CD14-positive monocyte (primary cell): Measurements from ENCODE around the gene ANP32B. TPM values are rescaled to one million over a fixed set of nuclear protein-coding genes. Genes with fewer than 3 reads are reported as not detected.

ENCODE experiments used
- DNase-seq, 3 donors: peaks; one replicate each; pipeline ENCODE4 v3.0.0-alpha.2; 2011 to 2022
- H2AFZ ChIP-seq: 2 replicates; pipeline ENCODE4 v1.6.0; 2012; ENCODE audit warnings: mild to moderate bottlenecking, low read depth, low read length, inconsistent platforms; ENCODE audit not compliant: insufficient read depth, poor library complexity, severe bottlenecking
- H3K27ac ChIP-seq, 2 donors: 1 replicate in 1 of 2; 2 replicates in 1 of 2; pipeline ENCODE4 v1.5.1; 2012 to 2013; ENCODE audit warnings: low read length in 2 of 2, control low read depth in 1 of 2, inconsistent platforms in 1 of 2, low read depth in 1 of 2, mild to moderate bottlenecking in 1 of 2
- H3K27me3 ChIP-seq, 2 donors: one replicate each; pipeline versions ENCODE4 v1.6.0 to v1.6.1; 2011 to 2013; ENCODE audit warnings: low read length in 2 of 2; ENCODE audit not compliant: control insufficient read depth in 2 of 2, insufficient read depth in 2 of 2
- H3K36me3 ChIP-seq, 2 donors: replicated peaks in 1 of 2; 1 replicate in 1 of 2; 2 replicates in 1 of 2; pipeline versions ENCODE4 v1.5.1 to v1.6.1; 2012 to 2013; ENCODE audit warnings: low read length in 2 of 2, control low read depth in 1 of 2, inconsistent platforms in 1 of 2, mild to moderate bottlenecking in 1 of 2; ENCODE audit not compliant: insufficient read depth in 2 of 2, control insufficient read depth in 1 of 2
- H3K4me1 ChIP-seq, 2 donors: 1 replicate in 1 of 2; 2 replicates in 1 of 2; pipeline versions ENCODE4 v1.5.1 to v1.6.1; 2012 to 2013; ENCODE audit warnings: low read length in 2 of 2, control low read depth in 1 of 2, inconsistent platforms in 1 of 2, mild to moderate bottlenecking in 1 of 2, moderate library complexity in 1 of 2; ENCODE audit not compliant: insufficient read depth in 2 of 2, control insufficient read depth in 1 of 2
- H3K4me2 ChIP-seq: replicated peaks from 2 replicates; pipeline ENCODE3; 2012; ENCODE audit warnings: low read length, moderate library complexity, mild to moderate bottlenecking; ENCODE audit not compliant: poor library complexity, severe bottlenecking; ENCODE audit errors: extremely low read depth
- H3K4me3 ChIP-seq, 3 experiments: fragments of 200-600 bp in 1 of 3; sonication (generic) in 1 of 3; replicated peaks in 1 of 3; 1 replicate in 2 of 3; 2 replicates in 1 of 3; pipeline ENCODE4 v1.5.1; 2011 to 2013; ENCODE audit warnings: low read length in 3 of 3, mild to moderate bottlenecking in 3 of 3, control low read depth in 2 of 3, low read depth in 2 of 3, inconsistent platforms in 1 of 3, moderate library complexity in 1 of 3
- H3K79me2 ChIP-seq: 2 replicates; pipeline ENCODE4 v1.6.0; 2012; ENCODE audit warnings: mild to moderate bottlenecking, control low read depth, inconsistent platforms, low read length, moderate library complexity; ENCODE audit not compliant: insufficient read depth
- H3K9ac ChIP-seq: 2 replicates; pipeline ENCODE4 v1.6.0; 2017; ENCODE audit warnings: low read length, mild to moderate bottlenecking; ENCODE audit not compliant: insufficient read depth, poor library complexity, severe bottlenecking
- H3K9me3 ChIP-seq, 2 donors: replicated peaks in 1 of 2; 1 replicate in 1 of 2; 2 replicates in 1 of 2; pipeline versions ENCODE4 v1.5.1 to v1.6.1; 2012 to 2013; ENCODE audit warnings: low read length in 2 of 2, control low read depth in 1 of 2; ENCODE audit not compliant: control insufficient read depth in 1 of 2, insufficient read depth in 1 of 2
- H4K20me1 ChIP-seq: 2 replicates; pipeline ENCODE4 v1.6.0; 2012; ENCODE audit warnings: mild to moderate bottlenecking, low read length, control low read depth, moderate library complexity; ENCODE audit not compliant: insufficient read depth
- H3K27ac Mint-ChIP-seq, 7 donors: one replicate each; pipeline ENCODE4 v1.8.0; 2020; ENCODE audit warnings: mild to moderate bottlenecking in 7 of 7, mixed read lengths in 7 of 7, moderate library complexity in 6 of 7, inconsistent platforms in 2 of 7
- H3K27me3 Mint-ChIP-seq, 3 donors: one replicate each; pipeline ENCODE4 v1.8.0; 2021 to 2022; ENCODE audit warnings: low read depth in 3 of 3, mild to moderate bottlenecking in 3 of 3, mixed read lengths in 3 of 3, moderate library complexity in 3 of 3, inconsistent platforms in 1 of 3
- H3K36me3 Mint-ChIP-seq, 2 donors: one replicate each; pipeline ENCODE4 v1.8.0; 2020; ENCODE audit warnings: mixed read lengths in 2 of 2, inconsistent platforms in 1 of 2, mild to moderate bottlenecking in 1 of 2
- H3K4me1 Mint-ChIP-seq: one replicate; pipeline ENCODE4 v1.8.0; 2020; ENCODE audit warnings: mild to moderate bottlenecking, mixed read lengths
- H3K4me3 Mint-ChIP-seq, 2 donors: one replicate each; pipeline ENCODE4 v1.8.0; 2020; ENCODE audit warnings: mild to moderate bottlenecking in 2 of 2, mixed read lengths in 2 of 2, moderate library complexity in 1 of 2
- H3K9me3 Mint-ChIP-seq, 7 donors: one replicate each; pipeline ENCODE4 v1.8.0; 2020 to 2022; ENCODE audit warnings: mixed read lengths in 7 of 7, mild to moderate bottlenecking in 6 of 7, moderate library complexity in 6 of 7, inconsistent platforms in 2 of 7
- WGBS: methylation state at CpG from one replicate; pipeline ENCODE4 v1.1.5; 2013; ENCODE audit warnings: missing lambda C conversion rate; ENCODE audit not compliant: insufficient coverage; 5-methylcytosine and 5-hydroxymethylcytosine counted together
- intact Hi-C, 2 donors: fragments of 100-400 bp; cut with micrococcal nuclease; formaldehyde crosslinking; loops; one replicate each; pipeline versions ENCODE4 v1.15.0 to v1.15.1; 2023
- polyA plus RNA-seq, 3 donors: library from polyadenylated mRNA; depleted of rRNA in 1 of 3; unstranded in 2 of 3; stranded (reverse) in 1 of 3; fragments of 300-500 nt in 2 of 3; fragments of >200 nt in 1 of 3; fragmentation: Illumina TruSeq in 2 of 3; gene quantifications; 1 replicate in 2 of 3; 2 replicates in 1 of 3; pipeline ENCODE4 v1.2.3, GENCODE V29; 2012 to 2021
- TF ChIP-seq, protein P1 (sequence below): fragments of 200-600 bp; IDR thresholded peaks from one replicate; pipeline ENCODE4 v1.8.0; 2022; ENCODE audit warnings: antibody characterized with exemption, mild to moderate bottlenecking

ANP32B gene
- polyA plus RNA-seq, 3 donors, result 29.7 to 40.7 (median 30.8) TPM

DNA sequence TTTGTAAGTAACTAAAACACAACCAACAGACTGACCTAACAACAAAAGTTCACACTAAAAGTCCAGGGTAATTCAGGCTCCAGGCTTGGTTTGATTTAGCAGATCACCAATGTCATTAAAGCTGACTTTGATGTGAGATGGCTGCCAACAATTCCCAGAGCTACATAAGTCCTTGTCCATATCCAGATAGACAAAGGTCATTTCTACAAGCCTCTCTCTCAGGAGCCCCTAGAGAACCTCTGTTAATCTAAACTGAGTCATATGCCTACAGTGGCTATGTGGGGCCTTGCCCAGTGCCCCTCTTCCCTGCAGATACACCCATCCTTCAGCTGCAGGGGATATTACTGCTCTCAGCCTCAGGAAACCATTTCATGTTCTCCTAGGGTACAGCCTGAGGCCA lies 18.2 kb upstream of the ANP32B start:
- H2AFZ ChIP-seq, result no peak overlapping the region
- no peaks in the 10 kb centered on the region for H3K9me3 ChIP-seq
- no peak for DNase-seq
- Mint-ChIP-seq H3K27me3 (peaks cover 0 to 2% (median 2%) of the 10 kb centered on the region in 3 donors), H3K4me1 (no peaks in the 10 kb centered on the region), H3K36me3 (no peaks in the 10 kb centered on the region), H3K9me3 (no peaks in the 10 kb centered on the region), H3K4me3 (no peak overlapping the region), H3K27ac (no peak overlapping the region)
- H3K4me3 ChIP-seq, result no peak overlapping the region
- no peak overlapping the region for H3K27ac ChIP-seq
- H3K4me2 ChIP-seq, result no peak overlapping the region
- TF ChIP-seq, protein P1, sequence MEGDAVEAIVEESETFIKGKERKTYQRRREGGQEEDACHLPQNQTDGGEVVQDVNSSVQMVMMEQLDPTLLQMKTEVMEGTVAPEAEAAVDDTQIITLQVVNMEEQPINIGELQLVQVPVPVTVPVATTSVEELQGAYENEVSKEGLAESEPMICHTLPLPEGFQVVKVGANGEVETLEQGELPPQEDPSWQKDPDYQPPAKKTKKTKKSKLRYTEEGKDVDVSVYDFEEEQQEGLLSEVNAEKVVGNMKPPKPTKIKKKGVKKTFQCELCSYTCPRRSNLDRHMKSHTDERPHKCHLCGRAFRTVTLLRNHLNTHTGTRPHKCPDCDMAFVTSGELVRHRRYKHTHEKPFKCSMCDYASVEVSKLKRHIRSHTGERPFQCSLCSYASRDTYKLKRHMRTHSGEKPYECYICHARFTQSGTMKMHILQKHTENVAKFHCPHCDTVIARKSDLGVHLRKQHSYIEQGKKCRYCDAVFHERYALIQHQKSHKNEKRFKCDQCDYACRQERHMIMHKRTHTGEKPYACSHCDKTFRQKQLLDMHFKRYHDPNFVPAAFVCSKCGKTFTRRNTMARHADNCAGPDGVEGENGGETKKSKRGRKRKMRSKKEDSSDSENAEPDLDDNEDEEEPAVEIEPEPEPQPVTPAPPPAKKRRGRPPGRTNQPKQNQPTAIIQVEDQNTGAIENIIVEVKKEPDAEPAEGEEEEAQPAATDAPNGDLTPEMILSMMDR, result no peak
- no peaks in the 10 kb centered on the region for H3K36me3 ChIP-seq
- H3K9ac ChIP-seq, result no peak overlapping the region
- intact Hi-C loops, result loop anchor here in 1 of 2 donors (2.0 kb wide), 1 partner anchor 56 kb away; no protein-coding TSS in a partner anchor
- no peaks in the 10 kb centered on the region for H3K27me3 ChIP-seq
- no peaks in the 10 kb centered on the region for H3K79me2 ChIP-seq
- H3K4me1 ChIP-seq, result no peaks in the 10 kb centered on the region
- H4K20me1 ChIP-seq, result no peaks in the 10 kb centered on the region

DNA sequence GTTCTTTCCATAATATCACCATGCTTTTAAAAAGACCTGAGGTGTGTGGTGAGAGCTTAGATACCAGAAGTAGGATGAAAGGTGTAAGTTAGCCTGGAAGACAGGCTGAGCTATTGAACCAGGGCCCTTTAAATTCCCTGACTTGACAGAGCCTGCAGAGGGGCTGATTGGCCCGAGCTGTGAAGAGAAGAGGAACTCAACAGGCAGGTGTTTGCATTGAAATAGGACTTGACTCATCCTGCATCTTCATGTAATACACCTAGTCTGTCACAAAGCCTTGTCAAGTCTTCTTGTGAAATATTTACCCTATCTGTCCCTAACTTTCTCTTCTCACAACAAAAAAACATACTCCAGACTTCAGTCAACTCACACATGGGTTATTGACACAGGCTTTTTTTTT lies 16.6 kb upstream of the ANP32B start:
- Histone ChIP-seq H3K9me3 (no peaks in the 10 kb centered on the region), H4K20me1 (no peaks in the 10 kb centered on the region), H3K36me3 (no peaks in the 10 kb centered on the region), H2AFZ (no peak overlapping the region), H3K4me2 (no peak overlapping the region), H3K4me3 (no peak overlapping the region), H3K27me3 (no peaks in the 10 kb centered on the region), H3K4me1 (no peaks in the 10 kb centered on the region), H3K27ac (no peak overlapping the region), H3K79me2 (no peaks in the 10 kb centered on the region), H3K9ac (no peak overlapping the region)
- no peak overlapping the region for H3K27ac Mint-ChIP-seq
- no peaks in the 10 kb centered on the region for H3K9me3 Mint-ChIP-seq
- TF ChIP-seq, protein P1, result no peak
- no peak overlapping the region for H3K4me3 Mint-ChIP-seq
- intact Hi-C loops, result no loop called here
- no peaks in the 10 kb centered on the region for H3K36me3 Mint-ChIP-seq
- H3K4me1 Mint-ChIP-seq, result no peaks in the 10 kb centered on the region
- DNase-seq, result no peak
- H3K27me3 Mint-ChIP-seq, result peaks cover 0 to 3% (median 2%) of the 10 kb centered on the region in 3 donors
- no CpG with 5 or more reads among the region's 1 CpG for WGBS
